AG04449 (cell line): ENCODE measurements around the gene WDFY2.

Experiments
- CTCF ChIA-PET: fragments of 350-600 bp; formaldehyde crosslinking; extraction: SDS; loops from one replicate; lab custom pipeline; 2021; ENCODE audit warnings: antibody characterized with exemption; lab: Yijun Ruan, JAX
- POLR2A ChIA-PET: fragments of 400-600, 350-600 bp; formaldehyde crosslinking; extraction: SDS; loops from one replicate; lab custom pipeline; 2020; ENCODE audit warnings: antibody characterized with exemption, inconsistent platforms; lab: Yijun Ruan, JAX
- DNase-seq: peaks from one replicate; pipeline ENCODE4 v3.0.0-alpha.2; 2010; ENCODE audit warnings: low read depth, low spot score
- H3K4me3 ChIP-seq: 2 replicates; pipeline ENCODE4 v1.5.1; 2011; ENCODE audit warnings: low read depth, mild to moderate bottlenecking, control low read depth, low read length
- TF ChIP-seq, protein P1 (sequence below): IDR thresholded peaks from one replicate; pipeline ENCODE4 v1.5.1; 2011; ENCODE audit warnings: mild to moderate bottlenecking, moderate library complexity, low read length, control low read depth, inconsistent platforms; ENCODE audit not compliant: insufficient read depth; ENCODE audit errors: missing control alignments

Gene WDFY2

DNA sequence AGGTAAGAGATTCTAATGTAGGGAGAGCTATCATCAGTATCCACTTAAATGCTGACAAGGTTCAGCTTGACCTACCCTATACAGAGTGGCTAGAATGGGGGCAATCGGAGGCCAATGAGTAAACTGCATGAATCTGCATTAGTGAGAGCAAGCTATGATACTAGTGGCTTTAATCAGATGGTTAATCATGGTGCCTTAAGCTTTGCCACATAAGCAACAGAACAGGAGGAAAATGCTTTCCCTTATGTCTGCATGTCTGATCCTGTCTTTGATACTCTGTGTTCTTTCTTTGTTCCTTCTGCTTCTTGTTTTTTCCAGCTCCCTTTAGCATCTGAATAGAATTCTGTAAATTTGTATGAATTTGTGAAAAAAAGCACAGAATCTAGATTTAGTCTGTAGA, 91.1 kb downstream of the WDFY2 start:
- no peak overlapping the region for H3K4me3 ChIP-seq
- ChIA-PET CTCF (no interaction called here), POLR2A (interaction anchor here (0.9 kb wide), 1 partner anchor 222 kb away, joined by 3 read pairs; the partner anchor contains the start of gene INTS6)
- TF ChIP-seq, protein P1, sequence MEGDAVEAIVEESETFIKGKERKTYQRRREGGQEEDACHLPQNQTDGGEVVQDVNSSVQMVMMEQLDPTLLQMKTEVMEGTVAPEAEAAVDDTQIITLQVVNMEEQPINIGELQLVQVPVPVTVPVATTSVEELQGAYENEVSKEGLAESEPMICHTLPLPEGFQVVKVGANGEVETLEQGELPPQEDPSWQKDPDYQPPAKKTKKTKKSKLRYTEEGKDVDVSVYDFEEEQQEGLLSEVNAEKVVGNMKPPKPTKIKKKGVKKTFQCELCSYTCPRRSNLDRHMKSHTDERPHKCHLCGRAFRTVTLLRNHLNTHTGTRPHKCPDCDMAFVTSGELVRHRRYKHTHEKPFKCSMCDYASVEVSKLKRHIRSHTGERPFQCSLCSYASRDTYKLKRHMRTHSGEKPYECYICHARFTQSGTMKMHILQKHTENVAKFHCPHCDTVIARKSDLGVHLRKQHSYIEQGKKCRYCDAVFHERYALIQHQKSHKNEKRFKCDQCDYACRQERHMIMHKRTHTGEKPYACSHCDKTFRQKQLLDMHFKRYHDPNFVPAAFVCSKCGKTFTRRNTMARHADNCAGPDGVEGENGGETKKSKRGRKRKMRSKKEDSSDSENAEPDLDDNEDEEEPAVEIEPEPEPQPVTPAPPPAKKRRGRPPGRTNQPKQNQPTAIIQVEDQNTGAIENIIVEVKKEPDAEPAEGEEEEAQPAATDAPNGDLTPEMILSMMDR, result no peak
- no peak for DNase-seq

DNA sequence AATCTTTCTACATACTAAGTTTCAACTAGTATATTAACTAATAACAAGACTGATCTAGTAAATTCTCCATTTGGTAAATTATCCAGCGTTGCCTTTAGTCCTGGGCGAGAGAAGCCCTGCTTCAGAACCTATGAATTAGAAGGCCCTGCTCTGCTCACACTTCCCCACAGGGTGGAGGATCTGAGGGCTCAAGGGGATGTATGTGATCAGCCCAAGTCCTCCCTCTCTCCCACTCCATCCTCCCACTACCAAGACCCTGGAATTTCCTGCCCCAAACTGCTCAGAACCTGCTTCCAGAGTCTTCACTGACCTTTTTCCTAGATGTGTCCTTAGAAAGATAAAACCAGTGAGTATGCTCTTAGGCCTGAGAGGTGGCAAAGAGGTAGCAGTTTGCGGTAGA, 91.6 kb downstream of the WDFY2 start:
- no peak for DNase-seq
- POLR2A ChIA-PET, result interaction anchor here (0.9 kb wide), 1 partner anchor 223 kb away, joined by 3 read pairs; the partner anchor contains the start of gene INTS6
- H3K4me3 ChIP-seq, result no peak overlapping the region
- CTCF ChIA-PET, result no interaction called here
- TF ChIP-seq, protein P1, result no peak

DNA sequence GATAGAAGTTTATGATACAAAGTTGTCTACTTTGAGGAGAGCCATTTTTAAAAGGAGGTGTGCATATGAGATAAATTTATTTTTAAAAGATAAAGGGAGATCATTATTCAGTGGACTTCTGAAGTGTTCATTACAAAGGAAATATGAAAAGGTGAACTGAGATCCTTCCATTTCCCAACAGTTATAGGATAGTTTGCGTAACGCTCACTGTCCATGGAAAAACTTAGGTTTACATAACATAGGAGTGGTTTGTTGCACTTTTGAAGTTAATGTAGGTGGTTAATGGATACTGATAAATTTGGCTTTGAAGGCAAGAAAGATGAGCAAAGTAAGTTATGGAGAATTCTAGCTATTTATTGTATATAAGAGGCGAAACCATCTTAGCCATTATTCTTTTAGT, 92.5 kb downstream of the WDFY2 start:
- TF ChIP-seq, protein P1, result no peak
- no peak overlapping the region for H3K4me3 ChIP-seq
- no peak for DNase-seq
- CTCF ChIA-PET, result no interaction called here
- POLR2A ChIA-PET, result no interaction called here

DNA sequence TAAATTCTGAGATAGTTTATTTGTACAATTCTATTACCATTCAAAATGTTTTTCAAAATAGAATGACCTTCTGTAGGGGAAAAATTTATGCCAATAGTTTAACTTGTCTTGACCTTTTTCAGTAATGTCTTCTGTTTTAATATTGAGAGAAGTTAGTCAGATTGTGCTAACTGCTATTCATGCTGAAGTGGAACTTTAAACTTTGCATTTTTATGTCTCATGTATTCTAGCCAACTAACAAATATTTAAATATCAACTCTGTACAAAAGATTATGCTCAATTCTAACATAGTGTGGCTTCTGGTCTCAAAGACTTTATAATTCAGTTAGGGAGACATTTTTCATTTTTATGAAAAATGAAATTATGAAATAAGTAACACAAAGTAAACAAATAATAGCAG, 94.2 kb downstream of the WDFY2 start:
- POLR2A ChIA-PET, result no interaction called here
- no peak overlapping the region for H3K4me3 ChIP-seq
- no peak for DNase-seq
- CTCF ChIA-PET, result interaction anchor here (0.7 kb wide), 1 partner anchor 55 kb away, joined by 3 read pairs; no protein-coding TSS in a partner anchor
- TF ChIP-seq, protein P1, result no peak

DNA sequence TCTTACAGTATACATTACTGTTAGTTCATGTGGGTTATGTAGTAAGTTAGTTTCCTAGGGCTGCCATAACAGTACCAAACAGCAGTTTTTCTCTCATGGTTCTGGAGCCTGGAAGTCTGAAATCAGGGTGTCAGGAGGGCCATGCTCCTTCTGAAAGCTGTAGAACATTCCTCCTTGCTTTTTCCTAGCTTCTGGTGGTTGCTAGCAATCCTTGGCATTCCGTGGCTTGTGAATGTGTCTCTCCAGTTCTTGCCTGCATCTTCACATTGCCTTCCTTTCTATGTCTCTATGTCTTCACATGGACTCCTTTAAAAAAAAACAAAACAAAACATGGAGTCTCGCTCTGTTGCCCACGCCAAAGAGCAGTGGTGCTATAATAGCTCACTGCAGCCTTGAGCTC, 95.4 kb downstream of the WDFY2 start:
- TF ChIP-seq, protein P1, result no peak
- CTCF ChIA-PET, result no interaction called here
- DNase-seq, result no peak
- no peak overlapping the region for H3K4me3 ChIP-seq
- POLR2A ChIA-PET, result no interaction called here

DNA sequence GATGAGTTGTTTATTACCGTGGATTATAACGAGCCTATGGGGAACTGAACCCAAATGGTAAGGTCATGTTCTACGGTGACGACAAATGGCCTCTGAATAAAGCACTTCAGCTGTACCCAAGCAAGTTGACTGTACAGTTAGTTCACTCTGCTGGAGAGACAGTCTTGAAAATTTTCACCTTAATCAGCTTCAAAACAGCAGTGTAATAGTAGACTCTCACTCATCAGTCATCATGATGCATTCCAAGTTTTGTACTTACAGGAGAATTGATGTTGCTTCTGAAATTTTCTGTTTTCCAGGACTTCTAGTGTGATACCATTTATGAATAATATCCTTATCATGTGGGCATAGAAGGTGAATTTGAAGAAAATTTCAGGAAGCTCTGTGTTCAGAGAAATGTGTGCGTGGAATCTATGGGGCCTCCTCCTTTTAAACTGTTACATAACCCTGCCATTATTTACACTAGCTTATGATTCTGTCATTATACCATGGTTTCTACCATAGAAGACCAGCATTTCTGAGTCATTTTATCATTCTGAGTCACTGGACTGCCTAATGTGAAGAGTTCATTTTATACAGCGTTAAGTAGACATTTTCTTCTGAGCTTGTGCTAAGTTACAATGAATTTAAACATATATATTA, 96.9 kb downstream of the WDFY2 start:
- no peak overlapping the region for H3K4me3 ChIP-seq
- ChIA-PET POLR2A (interaction anchor here (1.4 kb wide), 1 partner anchor 228 kb away, joined by 9 read pairs; the partner anchor contains the start of gene INTS6), CTCF (interaction anchor here (0.7 to 1.2 kb wide), 3 partner anchors 16 to 246 kb away, joined by 3 read pairs; no protein-coding TSS in a partner anchor)
- no peak for DNase-seq
- TF ChIP-seq, protein P1, result no peak
